ENCODE data around the gene PLPPR1. TPM values are rescaled to one million over a fixed set of nuclear protein-coding genes. Genes with fewer than 3 reads are reported as not detected.

PLPPR1 gene
- 16.0 and 16.4 TPM in 2 replicates for total RNA-seq (2016; rRNA removed; fragmentation: Illumina TruSeq; extraction: Trizol)
- total RNA-seq (2016; cell fraction: cytosol; rRNA removed; fragmentation: Illumina TruSeq; extraction: Trizol; ENCODE audit: low read depth), result 6.2 and 7.8 TPM in 2 replicates
- total RNA-seq (2016; cell fraction: insoluble cytoplasmic fraction; rRNA removed; fragmentation: Illumina TruSeq; extraction: Trizol), result 17.0 and 17.5 TPM in 2 replicates
- total RNA-seq (2016; cell fraction: membrane; rRNA removed; fragmentation: Illumina TruSeq; extraction: Trizol), result 20.8 and 21.7 TPM in 2 replicates
- total RNA-seq (2016; cell fraction: nucleus; rRNA removed; fragmentation: Illumina TruSeq; extraction: Trizol), result 18.0 and 19.3 TPM in 2 replicates
- polyA plus RNA-seq (2011; rRNA removed), result 52.6 and 84.7 TPM in 2 replicates
- polyA plus RNA-seq (2011; cell fraction: cytosol; rRNA removed), result 30.0 and 39.0 TPM in 2 replicates
- 10.4 and 18.8 TPM in 2 replicates for polyA plus RNA-seq (2011; cell fraction: nucleus; rRNA removed)
- 38.4 and 66.6 TPM in 2 replicates for polyA plus RNA-seq (2012)
- 5.0 and 6.1 TPM in 2 replicates for polyA plus RNA-seq (2016; cell fraction: cytosol; fragmentation: Illumina TruSeq; extraction: Trizol; ENCODE audit: low read depth)
- 13.6 and 13.8 TPM in 2 replicates for polyA plus RNA-seq (2016; cell fraction: insoluble cytoplasmic fraction; fragmentation: Illumina TruSeq; extraction: Trizol; ENCODE audit: low read depth)
- polyA plus RNA-seq (2016; cell fraction: membrane; fragmentation: Illumina TruSeq; extraction: Trizol; ENCODE audit: low read depth), result 13.1 and 14.2 TPM in 2 replicates
- polyA plus RNA-seq (2016; cell fraction: nucleus; fragmentation: Illumina TruSeq; extraction: Trizol; ENCODE audit: insufficient read depth, low read depth), result 10.4 and 13.8 TPM in 2 replicates
- 186 TPM in 1 of 2 replicates, not detected in the other for polyA minus RNA-seq (2011; rRNA and poly(A)+ RNA removed; ENCODE audit: low replicate concordance)
- polyA minus RNA-seq (2011; cell fraction: cytosol; rRNA and poly(A)+ RNA removed), result 37.9 and 45.9 TPM in 2 replicates
- 120 and 137 TPM in 2 replicates for polyA minus RNA-seq (2011; cell fraction: nucleus; rRNA and poly(A)+ RNA removed)
- percentile 72 among the genes with signal in this experiment for Bru-seq, nascent RNA
- BruChase-seq, experiment 1, labeled RNA remaining after a 6-hour chase, result percentile 54 among the genes with signal in this experiment
- BruChase-seq, experiment 2, labeled RNA remaining after a 2-hour chase, result percentile 56 among the genes with signal in this experiment
- long read RNA-seq, experiment 1, transcript PLPPR1-202 (8 exons, 2,318 nt), result major isoform, 17 of 39 reads
- long read RNA-seq, experiment 1, transcript PLPPR1-201 (8 exons, 2,495 nt), result minor isoform, 10 of 39 reads
- long read RNA-seq, experiment 1, partial matches to known transcripts, result 4 of 39 reads
- long read RNA-seq, experiment 1, other reads (novel, unspliced or antisense), result 7 of 39 reads
- long read RNA-seq, experiment 2, partial matches to known transcripts, result 26 of 33 reads
- long read RNA-seq, experiment 2, other reads (novel, unspliced or antisense), result 7 of 33 reads

- ChIA-PET POLR2A (interaction anchor here (1.0 to 2.8 kb wide), 4 partner anchors 10 to 370 kb away, joined by 5 to 19 read pairs (median 10); partner anchors contain the start of genes MRPL50 and ZNF189), CTCF (ENCODE audit: low intra/inter-chr PET ratio, low total read pairs) (interaction anchor here (0.6 kb wide), 1 partner anchor 90 kb away, joined by 3 read pairs; no protein-coding TSS in a partner anchor)
- peak; percentile 89 for DNase-seq (ENCODE audit: low spot score)
- H3K9ac ChIP-seq (ENCODE audit: insufficient read depth, low read depth, low read length), result peak within 1 kb of the TSS; percentile 81
- H4K20me1 ChIP-seq (ENCODE audit: insufficient read depth, low read length), result no peaks in the 10 kb centered on the region
- no peaks in the 10 kb centered on the region for H3K36me3 ChIP-seq (replicated peaks in 1 of 2; ENCODE audit: control insufficient read depth in 1 of 2, insufficient read depth in 2 of 2, low read length in 2 of 2)
- peak within 1 kb of the TSS; percentile 89 to 92 (median 91) for H3K4me3 ChIP-seq (replicated peaks in 1 of 3; ENCODE audit: insufficient read depth in 1 of 3, low read depth in 2 of 3, low read length in 3 of 3)
- peak; percentile 91 for ATAC-seq
- H3K27ac ChIP-seq (ENCODE audit: extremely low read length, insufficient read depth, low read length), result peak within 1 kb of the TSS; percentile 77
- H3K9me3 ChIP-seq (ENCODE audit: low read length), result no peaks in the 10 kb centered on the region
- intact Hi-C loops (cut with micrococcal nuclease; ENCODE audit: unreplicated experiment), result loop anchor here (1.0 to 5.0 kb wide), 3 partner anchors 34 to 206 kb away; no protein-coding TSS in a partner anchor
- H3K79me2 ChIP-seq (ENCODE audit: insufficient read depth, low read length), result no peaks in the 10 kb centered on the region
- H3K27me3 ChIP-seq (ENCODE audit: control insufficient read depth in 1 of 2, insufficient read depth in 2 of 2, low read length in 2 of 2), result peaks cover 3 to 8% of the 10 kb centered on the region in 2 experiments; a peak in 3 of 5 replicates
- in situ Hi-C loops (cut with HindIII; ENCODE audit: extremely low pct_ligation_motif_present, low pct_unique_long_range_greater_than_20kb), result no loop called here
- peaks cover 38% of the 10 kb centered on the region for H3K4me1 ChIP-seq (ENCODE audit: insufficient read depth, low read length)
- WGBS (ENCODE audit: low lambda C conversion rate), result 1% methylated on average over 23 of the region's 89 CpGs
- peak within 1 kb of the TSS; percentile 87 for H2AFZ ChIP-seq (ENCODE audit: low read length)
- FAIRE-seq, result peak; percentile 67
- BruUV-seq (replicated peaks), result no TSS peak
- H3K4me2 ChIP-seq (ENCODE audit: low read depth, low read length), result peak within 1 kb of the TSS; percentile 98
- TF ChIP-seq EZH2 (conservative IDR thresholded peaks at IDR 0.05; ENCODE audit: low read depth, low read length) (no peak), KLF15 (CRISPR knock-in tag; IDR thresholded peaks at IDR 0.05; ENCODE audit: borderline replicate concordance) (0 out of 2 replicates have a peak, but pooled peaks have one; percentile 43), ZNF615 (CRISPR knock-in tag; IDR thresholded peaks at IDR 0.05; ENCODE audit: borderline replicate concordance) (no peak), CCDC6 (CRISPR knock-in tag; IDR thresholded peaks at IDR 0.05) (peak; percentile 90; the same call in 1 of the 2 replicates), DR1 (CRISPR knock-in tag; IDR thresholded peaks at IDR 0.05) (0 out of 2 replicates have a peak, but pooled peaks have one; percentile 24), KMT2B (CRISPR knock-in tag; IDR thresholded peaks at IDR 0.05) (peak; percentile 87), ATF4 (CRISPR knock-in tag; IDR thresholded peaks at IDR 0.05) (peak in 1 of 2 experiments; percentile 47; a peak in 1 of 4 replicates), MED13 (CRISPR knock-in tag; IDR thresholded peaks at IDR 0.05) (peak; percentile 18; the same call in 1 of the 2 replicates), ZNF746 (CRISPR knock-in tag; IDR thresholded peaks at IDR 0.05) (peak; percentile 49; the same call in 1 of the 2 replicates), FOXA3 (CRISPR knock-in tag; IDR thresholded peaks at IDR 0.05) (0 out of 2 replicates have a peak, but pooled peaks have one; percentile 29), ZNF510 (CRISPR knock-in tag; IDR thresholded peaks at IDR 0.05; ENCODE audit: low read depth) (no peak), ESRRA (CRISPR knock-in tag; IDR thresholded peaks at IDR 0.05; ENCODE audit: low read depth) (0 out of 2 replicates have a peak, but pooled peaks have one; percentile 16), MAZ (IDR thresholded peaks at IDR 0.05; ENCODE audit: borderline replicate concordance, low read depth, low read length) (peak; percentile 33; the same call in 1 of the 2 replicates), MAZ (CRISPR knock-in tag; IDR thresholded peaks at IDR 0.05; ENCODE audit: low read depth) (0 out of 2 replicates have a peak, but pooled peaks have one; percentile 57)
Measured at GRCh38 chr9:101028346-101029314, at the start of gene PLPPR1. Gene PLPPR1 (plus strand): TSS chr9:101028727.
